ENCODE data around the gene EBF3.

EBF3 gene

DNA sequence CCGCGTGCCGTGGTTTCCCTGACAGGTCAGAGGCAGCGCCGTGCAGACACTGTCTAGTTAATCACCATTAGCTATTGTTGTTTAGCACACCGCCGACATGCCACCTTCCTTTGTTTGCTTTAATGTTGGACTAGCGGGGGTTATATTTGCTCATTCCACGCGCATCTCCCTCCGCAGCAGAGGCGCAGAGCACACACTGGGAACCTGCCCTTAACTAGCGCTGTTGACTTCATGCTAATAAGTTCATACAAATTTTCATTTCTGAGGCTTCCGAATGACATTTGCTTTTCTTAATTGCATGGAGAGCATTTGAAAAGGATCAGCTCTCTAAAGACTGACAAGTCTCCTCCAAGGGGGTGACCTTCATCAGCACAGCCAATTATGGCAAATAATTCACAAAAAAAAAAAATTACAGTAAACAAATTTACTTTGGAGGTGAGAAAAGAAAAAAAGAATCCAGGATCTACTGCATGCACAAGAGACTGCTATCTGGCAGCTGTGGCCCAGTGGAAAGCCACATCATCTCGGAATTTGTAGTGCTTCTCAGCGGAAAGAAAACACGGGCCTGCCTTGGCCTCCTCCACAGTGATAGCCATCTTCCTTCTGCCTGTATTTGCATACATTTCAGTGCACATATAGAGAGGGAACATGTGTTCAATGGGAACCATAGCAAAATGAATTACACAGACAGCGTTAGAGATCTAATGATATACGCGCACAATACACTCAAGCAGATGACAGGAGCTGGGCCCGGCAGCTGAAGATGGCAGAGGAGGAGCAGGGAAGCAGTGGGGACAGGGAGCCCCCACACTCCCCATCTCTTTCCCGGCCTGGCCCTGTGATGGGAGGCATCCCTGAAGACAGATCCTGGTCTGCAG, 94.2 kb downstream of the EBF3 start:
- no peak for DNase-seq (ENCODE audit: low read depth)

DNA sequence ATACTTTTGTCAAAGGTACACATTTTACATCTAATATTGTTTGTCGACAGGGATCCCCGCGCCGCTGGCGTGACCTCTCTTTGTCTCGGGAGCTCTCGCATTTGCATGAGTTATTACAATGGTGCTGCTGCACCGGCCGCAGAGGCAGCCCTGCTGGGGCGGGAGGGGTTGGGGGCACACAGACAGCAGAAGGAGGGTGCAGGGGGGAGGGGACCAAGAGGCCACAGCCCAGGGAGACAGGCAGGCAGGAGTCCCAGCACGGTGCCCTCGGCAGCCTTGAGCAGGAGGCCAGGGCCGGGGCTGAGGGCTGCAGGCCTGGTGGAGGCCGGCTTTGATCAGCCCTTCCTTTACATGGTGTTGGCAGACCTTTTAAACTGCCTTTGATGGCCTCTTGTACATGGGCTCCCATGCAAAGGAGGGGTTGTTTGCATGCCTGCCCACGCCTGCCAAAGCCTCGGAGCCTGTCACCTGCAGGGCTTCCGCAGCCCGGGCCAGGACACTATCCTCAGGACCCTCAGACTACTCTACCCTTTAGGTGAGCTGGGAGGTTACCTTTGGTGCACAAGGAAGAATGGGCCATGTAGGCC, 95.5 kb downstream of the EBF3 start:
- DNase-seq (ENCODE audit: low read depth) = no peak

DNA sequence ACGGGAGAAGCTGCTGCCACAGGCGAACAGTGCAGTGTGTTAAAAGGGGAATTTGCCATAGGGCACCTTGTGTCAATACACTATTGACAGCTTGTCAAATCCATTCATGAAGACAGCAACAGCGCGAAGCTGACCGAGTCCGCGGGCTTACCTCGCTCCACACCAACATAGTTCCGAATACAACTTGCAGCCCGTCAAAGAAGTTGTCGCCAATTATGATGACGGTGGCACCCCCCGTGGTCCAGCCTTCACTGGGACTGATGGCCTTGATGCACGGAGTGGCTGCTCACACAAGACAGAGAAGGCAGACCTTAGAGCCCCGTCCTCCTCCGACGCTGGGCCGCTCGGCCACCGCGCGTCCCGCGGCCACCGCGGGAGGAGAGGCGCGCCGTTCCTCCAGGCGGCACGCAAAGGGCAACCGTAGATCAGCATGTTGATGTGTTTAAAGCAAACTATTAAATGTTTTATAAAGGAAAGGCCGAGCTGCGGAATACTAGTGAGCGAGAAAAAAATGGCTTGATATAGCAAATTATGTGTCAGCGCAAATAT, 96.4 kb downstream of the EBF3 start:
- no peak for DNase-seq (ENCODE audit: low read depth)

DNA sequence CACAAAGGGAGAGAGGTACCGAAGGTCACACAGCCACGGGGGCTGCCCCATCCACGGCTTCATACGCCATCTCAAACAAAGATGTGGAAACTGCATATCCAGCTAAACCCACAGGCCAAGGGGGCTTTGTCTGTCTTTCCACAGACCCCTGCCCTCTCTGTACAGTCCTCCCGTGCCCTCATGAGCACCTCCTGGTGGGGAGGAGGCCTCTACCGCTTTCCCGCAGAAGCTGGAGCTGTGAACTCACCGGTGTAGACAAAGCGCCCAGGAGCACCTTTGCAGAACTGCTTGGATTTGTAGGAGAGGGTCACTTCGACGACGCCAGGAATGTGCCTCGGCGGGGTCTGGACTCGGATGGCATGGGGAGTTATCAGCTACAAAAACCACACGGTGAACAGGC, 97.2 kb downstream of the EBF3 start:
- no peak for DNase-seq (ENCODE audit: low read depth)

DNA sequence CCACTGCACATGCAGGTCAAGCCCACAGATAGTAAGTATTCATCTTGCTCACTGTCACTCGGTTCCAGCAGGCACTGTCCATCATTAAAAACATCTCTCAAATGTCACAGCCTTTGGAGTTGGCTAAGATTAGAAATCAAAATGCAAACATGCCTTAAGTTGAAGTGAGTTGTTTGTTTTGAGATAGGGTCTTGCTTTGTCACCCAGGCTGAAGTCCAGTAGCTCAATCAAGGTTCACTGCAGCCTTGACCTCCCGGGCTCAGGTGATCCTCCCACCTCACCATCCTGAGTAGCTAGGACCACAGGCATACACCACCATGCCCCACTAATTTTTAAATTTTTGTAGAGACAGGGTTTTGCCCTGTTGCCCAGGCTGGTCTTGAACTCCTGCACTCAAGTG, 98.1 kb downstream of the EBF3 start:
- no peak for DNase-seq (ENCODE audit: low read depth)

DNA sequence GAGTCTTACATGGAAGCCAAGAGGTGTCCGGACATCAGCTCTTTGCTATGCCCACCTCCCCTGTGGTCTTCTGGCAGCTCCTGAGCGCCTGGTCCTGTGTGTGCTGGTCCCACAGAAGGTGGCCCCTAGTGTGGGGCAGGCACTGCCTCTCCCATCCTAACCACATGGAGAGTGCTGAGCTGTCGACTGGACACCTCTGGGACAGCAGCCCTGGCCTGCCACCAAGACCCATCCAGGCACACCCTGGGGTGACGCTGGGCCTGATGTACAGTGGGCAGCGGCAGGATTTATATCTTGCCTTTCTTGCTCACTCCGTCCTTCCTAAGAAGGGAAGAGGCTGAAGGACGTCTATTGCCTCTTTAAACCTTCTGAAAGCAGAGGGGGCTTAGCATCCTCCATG, 98.7 kb downstream of the EBF3 start:
- no peak for DNase-seq (ENCODE audit: low read depth)

DNA sequence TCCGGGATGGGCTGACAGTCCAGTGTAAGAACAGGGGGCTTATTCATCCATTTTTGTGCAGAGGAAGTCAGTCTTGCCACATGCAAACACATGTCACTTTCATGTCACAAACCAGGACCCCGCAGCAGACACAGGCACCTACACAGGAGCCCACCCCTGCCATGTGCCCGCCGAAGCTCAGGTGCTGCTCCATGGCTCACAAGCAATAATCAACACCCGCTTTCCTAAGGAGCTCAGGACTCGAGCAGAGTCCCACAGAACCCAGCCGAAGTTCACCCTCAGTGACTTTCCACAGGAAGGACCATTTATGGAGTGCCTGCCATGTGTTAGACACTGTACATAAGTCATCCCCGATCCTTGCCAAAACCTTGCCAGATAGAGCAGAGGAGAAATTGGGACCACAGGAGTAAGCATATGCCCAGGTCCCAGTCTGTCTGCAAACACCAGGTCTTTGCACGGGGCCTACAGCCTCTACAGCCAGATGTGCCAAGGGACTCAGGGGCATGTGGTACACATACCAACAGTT, 99.4 kb downstream of the EBF3 start:
- no peak for DNase-seq (ENCODE audit: low read depth)

DNA sequence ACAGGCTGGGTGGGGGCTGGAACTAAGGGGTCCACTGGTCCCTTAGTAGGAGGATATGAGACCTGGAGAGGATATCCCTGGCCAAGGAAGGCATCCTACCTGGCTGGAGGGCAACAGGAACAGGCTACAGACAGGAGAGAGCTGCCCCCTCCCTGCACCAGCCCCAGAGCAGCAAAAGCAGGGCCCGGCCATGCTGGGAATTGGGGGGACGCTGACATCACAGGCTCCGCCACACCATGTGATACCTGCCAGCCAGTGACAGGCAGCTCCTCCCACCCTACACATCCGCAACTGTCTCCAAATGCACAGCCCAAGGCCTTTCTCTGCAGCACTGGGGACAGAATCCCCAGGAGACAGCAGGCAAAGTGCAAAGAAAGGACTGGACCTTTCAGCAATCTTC, 100.0 kb downstream of the EBF3 start:
- DNase-seq (ENCODE audit: low read depth) = no peak

DNA sequence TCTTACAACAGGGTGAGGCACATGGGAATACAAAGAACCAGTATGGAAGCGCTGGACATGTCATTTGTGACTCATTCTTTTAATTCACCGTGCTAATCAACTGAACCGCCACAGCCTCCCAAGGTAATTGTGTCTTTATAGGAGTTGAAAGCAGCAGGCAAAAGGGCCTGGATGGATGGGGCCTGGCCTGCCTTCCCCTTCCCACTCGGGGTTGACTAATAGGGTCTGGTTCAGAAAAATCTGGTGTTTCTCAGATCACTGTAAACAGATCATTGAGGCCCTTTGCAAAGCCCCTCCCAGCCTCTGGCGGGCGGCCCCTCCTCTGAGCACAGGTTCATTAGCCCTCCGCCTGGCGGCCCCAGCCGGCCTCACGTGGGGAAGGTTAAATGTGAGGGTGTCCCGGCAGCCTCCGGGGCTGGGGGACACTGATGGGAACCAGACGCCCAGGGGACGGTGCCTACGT, 100.8 kb downstream of the EBF3 start:
- DNase-seq (ENCODE audit: low read depth) = no peak

DNA sequence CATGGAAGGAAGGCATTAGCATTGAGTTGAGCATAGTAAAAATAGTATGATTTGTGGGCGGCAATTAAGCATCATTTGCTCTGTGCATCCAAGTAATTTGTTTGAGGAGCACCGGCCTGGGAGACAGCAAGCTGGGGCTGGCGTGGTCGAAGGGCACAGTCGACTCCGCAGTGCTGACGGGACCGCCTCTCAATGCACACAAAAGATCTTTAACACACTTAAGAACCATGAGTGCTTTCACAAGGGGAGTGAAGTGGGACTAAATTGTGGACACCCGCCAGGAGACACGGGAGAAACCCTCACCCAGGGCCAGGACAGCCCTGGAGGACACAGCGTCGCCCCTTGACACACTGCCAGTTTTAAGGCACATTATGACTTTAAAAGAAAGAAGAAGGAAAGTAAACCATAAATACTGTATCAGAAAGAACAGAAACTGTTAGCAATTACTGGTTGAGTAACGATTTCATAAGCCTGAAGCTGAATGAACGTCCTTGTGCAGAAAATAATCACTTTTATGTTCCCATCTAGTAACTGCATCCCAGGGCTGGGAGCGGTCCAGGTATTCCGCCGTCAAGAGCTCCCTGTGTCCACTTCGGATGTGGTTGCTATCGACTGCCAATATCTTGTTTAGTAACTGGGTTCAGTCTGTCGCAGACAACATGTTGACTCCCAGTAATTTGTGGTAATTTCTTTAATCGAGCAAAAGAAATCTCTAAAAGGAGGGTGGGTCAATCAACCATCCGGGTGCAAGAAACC, 102.1 kb downstream of the EBF3 start:
- no peak for DNase-seq (ENCODE audit: low read depth)

DNA sequence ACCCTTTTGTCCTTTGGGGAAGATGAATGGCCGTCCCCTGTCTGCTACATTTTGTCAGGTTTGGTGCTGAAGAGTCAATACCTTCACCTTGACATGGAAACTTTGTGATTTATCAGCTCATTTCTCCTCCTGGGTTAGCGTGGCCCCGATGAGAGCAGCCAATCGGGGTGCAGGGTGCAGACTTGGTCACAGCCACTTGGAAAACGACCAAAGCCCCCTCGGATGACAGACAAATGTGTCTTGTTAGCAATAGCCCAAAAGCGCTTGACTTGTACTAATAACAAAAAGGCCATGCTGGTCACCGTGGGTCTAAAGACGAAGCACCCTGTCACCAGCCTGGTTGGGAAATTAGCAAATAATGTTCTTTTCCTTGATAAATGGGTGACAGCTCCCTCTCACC, 103.7 kb downstream of the EBF3 start:
- no peak for DNase-seq (ENCODE audit: low read depth)

DNA sequence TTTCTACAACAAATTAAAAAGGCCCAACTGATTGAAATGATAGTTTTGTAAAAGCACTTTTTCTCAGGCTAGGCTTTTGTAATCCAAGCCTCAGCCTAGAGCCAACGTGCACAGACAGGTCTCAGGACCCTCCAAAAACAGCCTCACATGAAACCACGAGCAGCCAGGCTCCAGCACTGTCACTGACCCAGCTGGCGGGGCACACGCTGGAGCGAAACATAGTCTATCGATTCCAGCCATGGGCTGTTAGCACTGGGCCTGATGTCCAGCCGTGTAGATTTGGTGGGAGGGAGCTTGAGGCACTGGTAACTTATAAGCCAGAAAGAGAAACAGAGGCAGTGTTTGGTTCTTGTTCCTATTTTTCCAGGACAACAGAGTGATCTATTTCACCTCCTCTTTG, 104.5 kb downstream of the EBF3 start:
- DNase-seq (ENCODE audit: low read depth) = no peak

DNA sequence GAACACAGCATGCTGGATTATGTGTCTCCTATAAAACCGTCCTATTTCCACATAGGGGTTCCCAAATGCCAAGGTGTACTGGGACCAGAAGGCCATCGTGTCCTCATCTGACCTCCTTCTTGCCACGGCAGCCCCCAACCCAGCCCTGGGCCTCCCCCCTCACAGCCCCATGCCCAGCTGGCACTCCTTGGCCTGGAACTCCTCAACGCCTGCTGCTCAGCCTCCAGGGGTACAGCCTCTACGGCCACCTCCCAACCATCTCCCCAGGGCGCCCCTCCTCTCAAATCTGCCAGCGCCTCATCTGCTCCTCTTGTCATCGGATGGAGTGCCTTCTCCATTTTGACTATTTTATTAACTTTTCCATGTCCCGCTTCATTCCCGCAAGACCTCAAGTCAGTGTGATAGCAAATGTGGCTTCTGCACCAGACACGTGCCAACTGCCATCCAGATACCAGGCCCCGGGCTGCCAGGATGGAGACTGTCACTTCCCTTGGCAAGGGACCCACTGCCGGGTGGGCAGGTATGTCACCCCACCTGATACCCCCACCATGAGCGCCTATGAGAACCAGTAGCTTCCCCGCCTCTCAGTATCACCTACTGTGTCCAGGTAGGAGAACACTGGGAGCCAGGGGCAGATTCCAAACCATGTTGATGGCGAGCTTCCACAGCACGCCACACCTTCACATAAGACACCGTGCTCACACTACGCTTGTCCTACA, 106.7 kb downstream of the EBF3 start:
- DNase-seq (ENCODE audit: low read depth) = no peak

DNA sequence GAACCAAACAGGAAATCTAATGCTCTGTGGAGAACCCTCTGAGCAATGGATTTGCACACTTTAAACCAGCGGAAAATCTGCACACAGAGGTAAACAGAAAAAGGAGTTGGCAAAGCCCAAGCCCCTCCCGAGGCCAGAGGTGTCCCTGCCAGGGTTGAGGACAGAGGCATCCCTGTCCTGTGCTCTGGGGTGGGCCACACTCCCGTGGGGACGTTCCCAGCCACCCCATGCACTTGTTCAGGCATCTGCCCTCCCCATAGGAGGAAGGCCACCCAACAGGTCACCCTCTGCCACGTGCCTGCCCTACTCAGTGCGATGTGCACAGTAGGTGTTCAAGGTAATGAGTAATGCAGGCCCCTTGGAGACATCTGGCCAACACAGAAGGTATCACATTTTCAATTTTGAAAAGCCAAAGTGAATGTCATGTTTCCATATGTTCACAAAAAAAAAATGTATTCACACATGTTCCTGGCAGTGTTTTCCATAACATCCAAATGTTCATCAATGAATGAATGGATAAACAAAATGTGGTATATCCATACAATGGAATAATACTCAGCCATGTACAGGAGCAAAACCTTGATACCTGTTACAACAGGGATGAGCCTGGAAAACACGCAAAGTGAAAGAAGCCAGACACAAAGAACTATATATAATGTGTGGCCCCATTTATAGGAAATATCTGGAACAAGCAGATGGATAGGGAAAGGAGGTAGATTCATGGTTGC, 108.1 kb downstream of the EBF3 start:
- no peak for DNase-seq (ENCODE audit: low read depth)

DNA sequence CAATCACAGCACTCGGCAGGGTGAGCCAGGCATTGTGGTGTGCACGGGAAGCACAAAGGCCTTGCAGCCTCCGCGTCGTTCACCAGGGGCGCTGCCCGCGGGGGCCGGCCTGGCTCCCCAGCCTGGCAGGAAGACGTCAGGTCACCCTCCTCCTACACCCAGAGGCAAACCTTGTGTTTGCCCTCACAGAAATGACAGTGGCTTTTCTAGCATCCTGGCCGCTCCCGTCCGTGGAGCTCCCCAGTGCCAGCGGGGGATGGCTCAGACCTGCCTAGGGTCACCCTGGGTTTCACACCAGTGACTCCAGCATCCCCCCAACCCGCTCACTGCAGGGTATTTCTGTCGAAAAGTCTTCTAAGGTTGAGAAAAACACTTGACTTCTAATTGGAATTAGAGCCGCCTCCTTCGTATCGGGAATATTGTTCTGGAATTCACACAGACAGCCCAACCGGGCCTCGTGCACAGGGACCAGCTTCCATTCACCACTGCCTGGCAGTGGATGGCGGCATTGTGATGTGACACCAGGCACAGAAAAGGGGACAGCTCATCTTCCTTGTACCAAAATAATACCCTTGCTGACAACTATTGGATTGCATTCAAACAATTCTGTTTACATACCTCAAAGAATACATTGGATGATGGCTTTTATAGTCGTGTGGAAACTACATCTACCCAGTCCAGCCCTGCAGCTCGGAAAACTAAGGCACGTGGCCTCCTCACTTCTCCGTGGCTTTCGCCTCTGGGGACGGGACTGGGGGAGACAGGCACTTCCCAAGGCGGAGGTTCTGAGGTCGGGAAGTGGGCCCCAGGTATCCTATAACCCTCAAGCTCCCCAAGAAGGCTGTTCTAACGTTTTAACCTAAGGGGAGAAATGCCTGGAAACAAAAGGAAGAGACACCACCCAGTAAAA, 109.0 kb downstream of the EBF3 start:
- DNase-seq (ENCODE audit: low read depth) = no peak

DNA sequence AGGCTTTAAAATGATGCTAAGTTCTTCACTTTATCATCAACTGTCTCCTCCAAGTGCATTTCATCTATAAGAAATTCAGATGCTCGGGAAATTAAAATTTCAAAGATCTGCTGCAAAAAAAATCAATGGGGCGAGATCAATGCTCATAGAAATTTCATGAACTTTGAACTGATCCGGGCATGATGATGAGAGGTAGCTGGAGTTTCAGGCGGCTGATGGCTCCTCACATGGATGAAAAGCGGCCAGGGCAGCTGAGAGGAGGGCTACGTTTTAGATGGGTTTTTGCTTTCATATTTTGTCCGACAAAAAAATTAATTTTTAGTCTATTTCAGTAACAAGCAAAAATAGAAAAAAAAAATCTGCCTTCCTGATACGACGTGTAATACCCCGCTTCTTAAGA, 109.9 kb downstream of the EBF3 start:
- no peak for DNase-seq (ENCODE audit: low read depth)

DNA sequence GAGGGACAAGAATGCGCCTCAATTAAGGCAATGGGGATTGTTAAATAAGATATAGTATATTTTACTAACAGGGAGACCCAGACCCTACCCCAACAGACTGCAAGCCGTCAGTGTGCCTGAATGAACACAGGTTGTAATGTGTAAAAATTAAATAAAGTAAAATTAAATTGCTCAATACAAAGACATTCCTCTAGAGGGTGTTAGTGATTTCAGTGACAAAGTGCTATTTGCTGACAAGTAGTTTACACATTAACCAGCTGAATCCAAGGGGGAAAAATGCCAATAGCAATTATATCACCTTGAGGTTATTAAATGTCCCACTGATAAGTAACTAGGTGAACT, 110.5 kb downstream of the EBF3 start:
- DNase-seq (ENCODE audit: low read depth) = no peak

DNA sequence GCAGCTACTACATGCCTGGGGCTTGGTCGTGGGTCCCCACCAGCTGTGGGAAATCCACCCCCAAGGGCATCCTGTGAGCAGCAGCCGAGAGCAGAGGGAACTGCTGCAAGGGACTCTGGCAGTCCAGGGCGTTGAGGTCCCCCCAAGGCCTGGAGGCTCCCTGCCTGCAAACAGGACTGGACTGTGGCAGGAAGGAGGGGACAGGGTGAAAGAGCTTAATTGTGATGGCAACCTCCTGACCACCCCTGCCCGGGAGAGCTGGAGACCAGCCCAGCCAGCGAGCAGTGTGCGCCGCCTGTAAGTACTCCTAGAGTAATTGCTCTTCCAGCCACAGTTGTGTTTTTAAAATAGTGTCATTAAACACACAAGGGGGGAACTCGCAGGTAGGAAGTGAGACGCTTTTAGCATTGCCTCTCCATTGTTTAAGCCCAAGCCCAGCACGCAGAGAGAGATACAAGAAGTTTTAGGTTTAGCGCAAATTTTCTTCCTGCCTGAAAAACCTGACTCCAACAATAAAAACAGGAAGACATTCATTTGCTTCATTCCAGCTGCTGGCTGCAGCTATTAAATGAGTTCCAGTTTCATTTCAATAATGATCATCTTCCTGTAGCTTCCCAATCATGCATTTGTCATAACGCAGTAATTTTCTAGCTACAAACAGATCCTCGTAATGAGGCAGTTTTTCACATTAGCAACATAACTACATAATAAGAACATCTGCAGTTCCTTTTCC, 111.1 kb downstream of the EBF3 start:
- DNase-seq (ENCODE audit: low read depth) = no peak

DNA sequence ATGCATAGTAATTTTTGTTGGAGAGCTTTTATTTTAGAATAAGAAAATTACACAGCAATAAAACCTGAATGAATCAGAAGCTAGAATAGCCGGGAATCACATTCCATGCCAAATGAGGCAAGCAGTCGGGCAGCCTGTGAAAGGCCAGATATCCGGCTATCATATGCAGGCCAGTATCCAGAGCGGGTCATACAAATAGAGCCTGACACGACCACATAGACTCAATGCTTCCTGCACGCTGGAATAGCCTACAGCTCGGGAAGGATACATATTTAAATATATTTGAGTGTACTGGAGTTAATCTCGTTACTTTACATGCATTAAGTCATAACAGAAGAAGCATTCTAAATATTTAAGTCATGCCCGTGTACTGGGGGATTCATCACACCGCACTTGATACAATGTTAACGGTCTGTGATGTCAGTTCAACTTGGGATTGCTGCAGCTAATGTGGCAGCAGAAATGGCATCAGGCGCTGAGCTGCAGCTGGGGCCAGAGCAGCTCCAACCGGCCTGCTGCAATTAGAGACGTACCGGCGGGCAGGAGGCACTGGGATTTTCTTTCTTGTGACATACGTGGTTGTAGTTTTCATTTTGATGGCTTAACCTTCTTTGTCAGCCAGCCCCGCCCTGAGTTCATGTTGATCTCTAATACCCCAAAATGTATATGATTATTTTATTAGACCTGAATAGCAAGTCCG, 112.0 kb downstream of the EBF3 start:
- no peak for DNase-seq (ENCODE audit: low read depth)

All from HS-27A (cell line).